Measurements from ENCODE around the gene HIVEP1.

The HIVEP1 gene

GRCh38 chr6:12058172-12058961 is 46.3 kb downstream of the HIVEP1 start:
- DNase-seq, result no peak

GRCh38 chr6:12060780-12061609 is 48.9 kb downstream of the HIVEP1 start:
- DNase-seq, result no peak

GRCh38 chr6:12062605-12063004 is 50.5 kb downstream of the HIVEP1 start:
- DNase-seq, result no peak

GRCh38 chr6:12064131-12064530 is 52.0 kb downstream of the HIVEP1 start:
- no peak for DNase-seq

GRCh38 chr6:12064538-12065071 is 52.5 kb downstream of the HIVEP1 start:
- DNase-seq, result no peak

GRCh38 chr6:12065321-12066140 is 53.4 kb downstream of the HIVEP1 start:
- DNase-seq, result no peak

GRCh38 chr6:12066297-12066696 is 54.2 kb downstream of the HIVEP1 start:
- DNase-seq, result no peak

- no peak for DNase-seq
These were observed 56.9 kb downstream of the HIVEP1 start for GRCh38 chr6:12068899-12069557.

- no peak for DNase-seq
These were observed 57.9 kb downstream of the HIVEP1 start for GRCh38 chr6:12069891-12070529.

GRCh38 chr6:12071064-12071615 is 59.0 kb downstream of the HIVEP1 start:
- no peak for DNase-seq

- DNase-seq, result no peak
These were observed 63.0 kb downstream of the HIVEP1 start for GRCh38 chr6:12075067-12075563.

- DNase-seq, result no peak
These were observed 65.1 kb downstream of the HIVEP1 start for GRCh38 chr6:12077021-12077710.

- DNase-seq, result no peak
These were observed 65.9 kb downstream of the HIVEP1 start for GRCh38 chr6:12078014-12078413.

GRCh38 chr6:12081771-12082170 is 69.7 kb downstream of the HIVEP1 start:
- no peak for DNase-seq

GRCh38 chr6:12082368-12082767 is 70.3 kb downstream of the HIVEP1 start:
- DNase-seq, result no peak

GRCh38 chr6:12083302-12083701 is 71.2 kb downstream of the HIVEP1 start:
- DNase-seq, result no peak

- no peak for DNase-seq
These were observed 71.7 kb downstream of the HIVEP1 start for GRCh38 chr6:12083763-12084162.

- DNase-seq, result no peak
These were observed 72.6 kb downstream of the HIVEP1 start for GRCh38 chr6:12084681-12085080.

GRCh38 chr6:12088531-12088930 is 76.4 kb downstream of the HIVEP1 start:
- no peak for DNase-seq

- DNase-seq, result no peak
These were observed 78.6 kb downstream of the HIVEP1 start for GRCh38 chr6:12090714-12091113.

GRCh38 chr6:12092762-12093161 is 80.7 kb downstream of the HIVEP1 start:
- DNase-seq, result no peak

Data from NK-92 treated with Interleukin-12 subunit alpha and Interleukin-12 subunit beta, amount 100 ng/mL, for 24 hours (cell line).